Gastroesophageal sphincter (tissue), 3 donors: ENCODE measurements around the gene ATG13.

Experiments used
- POLR2A ChIP-seq, 2 donors: fragments of 450-650 bp; IDR thresholded peaks; one replicate each; pipeline ENCODE4 v1.6.1; 2017; ENCODE audit warnings: antibody characterized with exemption in 2 of 2, mild to moderate bottlenecking in 2 of 2, moderate library complexity in 1 of 2
- TF ChIP-seq, protein P1 (sequence below), 4 experiments: fragments of 200-600 bp in 2 of 4; fragments of 450-650 bp in 2 of 4; sonication (generic) in 1 of 4; IDR thresholded peaks; one replicate each; pipeline ENCODE4 v1.5.1; 2017 to 2019; ENCODE audit warnings: antibody characterized with exemption in 4 of 4, mild to moderate bottlenecking in 2 of 4, moderate library complexity in 2 of 4

DNA sequence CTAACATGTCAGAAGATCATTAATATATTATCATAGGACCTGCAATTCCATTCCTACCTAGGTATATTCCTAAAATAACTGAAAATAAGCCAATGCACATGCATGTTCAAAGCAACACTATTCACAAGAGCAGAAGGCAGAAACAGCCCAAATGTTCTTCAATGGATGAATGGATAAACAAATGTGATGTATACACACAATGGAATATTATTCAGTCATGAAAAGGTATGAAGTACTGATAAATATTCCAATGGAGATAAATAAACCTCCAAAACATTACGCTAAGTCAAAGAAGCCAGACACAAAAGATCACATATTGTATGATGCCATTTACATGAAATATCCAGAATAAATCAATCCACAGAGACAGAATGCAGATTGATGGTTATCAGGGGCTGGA is 40.3 kb upstream of the ATG13 start:
- TF ChIP-seq, protein P1, sequence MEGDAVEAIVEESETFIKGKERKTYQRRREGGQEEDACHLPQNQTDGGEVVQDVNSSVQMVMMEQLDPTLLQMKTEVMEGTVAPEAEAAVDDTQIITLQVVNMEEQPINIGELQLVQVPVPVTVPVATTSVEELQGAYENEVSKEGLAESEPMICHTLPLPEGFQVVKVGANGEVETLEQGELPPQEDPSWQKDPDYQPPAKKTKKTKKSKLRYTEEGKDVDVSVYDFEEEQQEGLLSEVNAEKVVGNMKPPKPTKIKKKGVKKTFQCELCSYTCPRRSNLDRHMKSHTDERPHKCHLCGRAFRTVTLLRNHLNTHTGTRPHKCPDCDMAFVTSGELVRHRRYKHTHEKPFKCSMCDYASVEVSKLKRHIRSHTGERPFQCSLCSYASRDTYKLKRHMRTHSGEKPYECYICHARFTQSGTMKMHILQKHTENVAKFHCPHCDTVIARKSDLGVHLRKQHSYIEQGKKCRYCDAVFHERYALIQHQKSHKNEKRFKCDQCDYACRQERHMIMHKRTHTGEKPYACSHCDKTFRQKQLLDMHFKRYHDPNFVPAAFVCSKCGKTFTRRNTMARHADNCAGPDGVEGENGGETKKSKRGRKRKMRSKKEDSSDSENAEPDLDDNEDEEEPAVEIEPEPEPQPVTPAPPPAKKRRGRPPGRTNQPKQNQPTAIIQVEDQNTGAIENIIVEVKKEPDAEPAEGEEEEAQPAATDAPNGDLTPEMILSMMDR (IDR thresholded peaks at IDR 0.05), result no peak
- TF ChIP-seq POLR2A (IDR thresholded peaks at IDR 0.05), result no peak
